GM20000 (cell line): ENCODE measurements around the gene AK5.

Experiments
- DNase-seq: peaks from one replicate; pipeline ENCODE4 v3.0.0; 2012; ENCODE audit warnings: low spot score
- TF ChIP-seq, protein P1 (sequence below): IDR thresholded peaks from 2 replicates; pipeline ENCODE4 v1.5.1; 2012; ENCODE audit warnings: mild to moderate bottlenecking, control low read depth; ENCODE audit errors: extremely low read depth, missing control alignments

AK5 gene

DNA sequence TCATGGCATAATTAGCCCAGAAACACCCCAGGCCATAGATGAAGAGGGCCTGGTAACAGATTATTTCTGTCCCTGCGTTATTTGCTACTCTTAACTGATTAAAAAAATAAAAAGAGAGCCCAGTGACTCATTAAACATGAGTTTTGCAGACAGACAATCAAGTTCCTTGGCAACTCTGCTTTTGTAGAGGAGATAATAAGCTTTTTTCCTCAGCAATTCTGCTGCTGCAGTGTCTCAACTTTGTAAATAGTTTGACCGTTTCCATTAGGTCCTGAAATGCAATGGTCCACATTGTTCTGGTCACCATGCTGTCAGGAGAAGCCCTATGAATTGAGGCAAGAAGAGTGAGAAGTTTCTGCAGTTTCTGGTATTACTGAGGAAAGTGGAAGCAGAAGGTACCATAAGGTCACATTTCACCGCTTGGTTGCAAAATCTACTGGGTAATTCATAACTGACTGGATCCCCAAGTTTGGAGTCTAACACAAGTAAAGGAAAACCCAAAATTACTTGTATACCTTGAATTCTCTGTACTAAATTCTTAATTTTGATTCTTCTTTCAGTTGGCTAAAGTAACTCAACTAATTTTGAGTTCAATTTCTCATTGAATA, 261.1 kb downstream of the AK5 start:
- TF ChIP-seq, protein P1, sequence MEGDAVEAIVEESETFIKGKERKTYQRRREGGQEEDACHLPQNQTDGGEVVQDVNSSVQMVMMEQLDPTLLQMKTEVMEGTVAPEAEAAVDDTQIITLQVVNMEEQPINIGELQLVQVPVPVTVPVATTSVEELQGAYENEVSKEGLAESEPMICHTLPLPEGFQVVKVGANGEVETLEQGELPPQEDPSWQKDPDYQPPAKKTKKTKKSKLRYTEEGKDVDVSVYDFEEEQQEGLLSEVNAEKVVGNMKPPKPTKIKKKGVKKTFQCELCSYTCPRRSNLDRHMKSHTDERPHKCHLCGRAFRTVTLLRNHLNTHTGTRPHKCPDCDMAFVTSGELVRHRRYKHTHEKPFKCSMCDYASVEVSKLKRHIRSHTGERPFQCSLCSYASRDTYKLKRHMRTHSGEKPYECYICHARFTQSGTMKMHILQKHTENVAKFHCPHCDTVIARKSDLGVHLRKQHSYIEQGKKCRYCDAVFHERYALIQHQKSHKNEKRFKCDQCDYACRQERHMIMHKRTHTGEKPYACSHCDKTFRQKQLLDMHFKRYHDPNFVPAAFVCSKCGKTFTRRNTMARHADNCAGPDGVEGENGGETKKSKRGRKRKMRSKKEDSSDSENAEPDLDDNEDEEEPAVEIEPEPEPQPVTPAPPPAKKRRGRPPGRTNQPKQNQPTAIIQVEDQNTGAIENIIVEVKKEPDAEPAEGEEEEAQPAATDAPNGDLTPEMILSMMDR = no peak
- no peak for DNase-seq

DNA sequence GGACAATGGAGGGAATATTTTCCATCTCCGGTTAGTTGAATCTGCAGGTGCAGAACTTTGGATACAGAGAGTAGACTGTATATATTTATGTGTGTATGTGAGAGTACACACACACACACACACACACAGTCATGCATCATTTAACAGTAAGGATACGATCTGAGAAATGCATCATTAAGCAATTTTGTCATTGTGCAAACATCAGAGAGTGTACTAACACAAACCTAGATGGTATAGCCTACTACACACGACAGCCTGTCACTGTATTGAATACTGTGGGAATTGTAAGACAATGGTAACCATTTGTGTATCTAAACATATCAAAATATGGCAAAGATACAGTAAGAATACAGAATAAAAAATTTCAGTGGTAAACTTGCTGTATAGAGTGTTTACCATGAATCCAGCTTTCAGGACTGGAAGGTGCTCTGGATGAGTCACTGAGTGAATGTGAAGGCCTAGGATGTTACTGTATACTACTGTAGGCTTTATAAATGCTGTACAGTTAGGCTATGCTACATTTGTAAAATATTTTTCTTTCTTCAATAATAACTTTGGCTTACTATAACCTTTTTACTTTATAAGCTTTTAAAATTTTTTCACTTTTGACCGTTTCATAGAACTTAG, 262.1 kb downstream of the AK5 start:
- TF ChIP-seq, protein P1 = no peak

DNA sequence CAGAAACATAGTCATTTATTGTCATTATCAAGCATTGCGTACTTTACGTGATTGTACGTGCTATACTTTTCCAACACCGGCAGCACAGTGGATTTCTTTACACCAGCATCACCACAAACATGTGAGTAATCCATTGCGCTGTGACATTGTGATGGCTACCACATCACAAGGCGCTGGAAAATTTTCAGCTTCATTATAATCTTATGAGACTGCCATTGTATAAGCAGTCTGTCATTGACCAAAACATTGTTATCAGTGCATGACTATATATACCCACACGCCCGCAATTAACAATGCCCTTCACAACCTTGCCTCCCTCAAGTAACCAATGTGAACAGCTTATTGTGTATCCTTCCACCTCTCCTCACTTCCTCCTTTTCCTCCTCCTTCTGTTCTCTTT, 263.0 kb downstream of the AK5 start:
- no peak for DNase-seq
- TF ChIP-seq, protein P1 = no peak

More for the DNA sequence above, 262.1 kb downstream of the AK5 start:
- DNase-seq = no peak

DNA sequence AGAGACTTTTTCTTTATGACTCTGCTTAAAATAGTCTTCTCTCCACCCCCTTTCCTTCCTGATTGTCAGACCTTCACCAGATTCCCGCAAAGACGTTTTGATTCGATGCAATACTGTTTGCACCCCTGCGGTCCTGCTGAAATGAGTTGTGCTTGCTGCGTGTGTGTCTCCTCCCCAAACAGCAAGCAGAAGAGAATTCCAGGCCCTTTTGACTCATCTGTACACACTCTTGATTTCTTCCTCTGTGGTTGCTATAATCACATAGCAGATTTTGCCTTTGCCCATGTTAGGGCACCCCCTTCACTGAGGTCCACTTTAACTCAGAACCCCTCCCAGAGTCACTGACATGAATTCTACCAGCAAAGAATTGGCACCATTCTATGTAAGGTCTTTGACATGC, 264.2 kb downstream of the AK5 start:
- DNase-seq = no peak
- TF ChIP-seq, protein P1 = no peak

DNA sequence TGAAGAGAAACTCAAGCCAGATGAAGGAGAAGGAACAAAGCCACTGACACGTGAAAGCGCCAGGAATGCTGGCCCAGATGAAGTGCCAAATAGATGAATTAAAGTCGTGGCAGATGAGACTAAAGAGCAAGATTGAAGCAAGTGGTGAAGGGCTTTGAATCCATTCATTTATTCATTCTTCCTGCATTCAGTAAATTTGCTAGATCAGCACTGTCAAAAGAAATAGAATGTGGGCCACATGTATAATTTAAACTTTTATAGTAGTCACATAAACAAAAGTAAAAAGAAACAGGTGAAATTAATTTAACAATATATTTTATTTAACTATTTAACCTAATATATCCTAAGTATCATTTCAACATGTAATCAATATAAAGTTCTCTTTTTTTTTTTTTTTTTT, 265.1 kb downstream of the AK5 start:
- TF ChIP-seq, protein P1 = no peak
- no peak for DNase-seq

DNA sequence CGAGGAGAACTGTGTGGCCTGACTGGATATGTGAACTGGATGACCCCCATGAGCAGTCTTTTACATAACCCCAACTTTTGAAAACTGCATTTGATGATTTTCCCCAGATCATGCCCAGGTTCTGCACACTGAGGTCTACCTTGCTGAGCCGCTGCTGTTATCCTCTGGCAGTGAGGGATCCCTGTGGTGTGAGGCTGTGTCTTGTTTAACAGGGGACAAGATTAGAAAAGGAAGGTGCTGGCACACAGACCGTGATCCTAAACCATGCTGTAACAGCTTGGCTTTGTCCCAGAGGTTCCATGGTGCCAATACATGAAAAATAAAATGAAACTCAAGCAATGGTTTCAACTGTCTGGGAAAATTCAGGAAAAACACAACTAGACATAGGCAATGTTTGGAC, 266.5 kb downstream of the AK5 start:
- TF ChIP-seq, protein P1 = no peak
- no peak for DNase-seq

DNA sequence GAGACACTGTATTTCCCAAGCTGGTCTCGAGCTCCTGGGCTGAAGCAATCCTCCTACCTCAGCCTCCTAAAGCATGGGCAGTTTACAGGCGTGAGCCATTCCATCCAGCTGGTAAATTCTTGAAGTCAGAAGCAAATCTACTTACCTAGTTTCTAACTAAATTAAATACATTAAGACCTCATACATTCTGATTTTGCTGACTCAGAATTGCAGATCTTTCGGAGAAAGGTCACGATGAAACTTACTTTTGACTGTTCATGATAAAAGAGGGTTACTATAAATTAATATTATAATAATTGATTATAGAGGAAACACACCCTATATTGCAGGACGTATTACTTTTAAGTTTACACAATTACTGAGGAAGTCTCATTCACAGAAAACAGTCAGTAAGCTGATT, 268.3 kb downstream of the AK5 start:
- TF ChIP-seq, protein P1 = no peak

More for the DNA sequence above, 268.3 kb downstream of the AK5 start:
- no peak for DNase-seq
